NCI-H146 treated with DMSO at 0.1 percent for 48 hours (cell line): ENCODE data around the gene RILP.

Experiments used
- DNase-seq: peaks from one replicate; lab custom pipeline; 2025; ENCODE audit not compliant: unreplicated experiment; lab: John Stamatoyannopoulos, UW

The RILP gene

DNA sequence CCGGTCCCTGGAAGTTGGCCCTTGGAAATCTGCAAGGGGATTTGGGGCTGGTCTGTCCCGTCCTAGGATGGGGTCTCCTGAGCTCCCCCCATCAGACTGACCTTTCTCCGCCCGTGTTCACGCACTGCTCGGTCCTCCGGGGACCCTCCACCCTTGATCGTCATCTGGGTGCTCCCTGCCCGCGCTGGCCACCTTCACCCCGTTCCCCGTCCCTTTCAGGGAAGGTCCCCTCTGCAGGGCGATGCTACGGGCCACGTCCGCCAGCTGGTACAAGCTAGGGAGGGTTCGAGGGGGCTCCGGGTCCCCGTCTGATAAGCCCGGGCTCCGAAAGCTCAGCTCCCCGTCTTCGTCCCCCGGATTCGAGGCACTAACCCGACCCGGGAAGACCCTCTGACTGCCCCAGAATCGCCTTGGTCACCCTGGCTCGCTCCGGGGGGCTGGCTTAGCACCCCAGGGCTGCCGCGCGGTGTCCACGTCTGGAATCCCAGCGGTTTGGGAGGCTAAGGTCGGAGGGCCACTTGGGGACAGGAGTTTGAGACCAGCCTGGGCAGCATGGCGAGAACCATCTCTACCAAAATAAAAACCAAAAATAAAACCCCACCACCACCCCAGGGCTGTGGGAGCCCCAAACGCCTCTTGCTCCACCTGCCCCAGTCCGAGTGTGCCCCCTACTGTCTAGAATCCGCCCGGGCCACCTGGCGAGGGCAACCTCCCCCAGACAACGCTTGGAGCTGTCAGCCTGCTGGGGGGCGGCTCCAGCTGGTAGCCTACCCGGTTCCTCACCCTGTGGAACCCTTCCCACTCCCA lies 20.0 kb downstream of the RILP start:
- no peak for DNase-seq

DNA sequence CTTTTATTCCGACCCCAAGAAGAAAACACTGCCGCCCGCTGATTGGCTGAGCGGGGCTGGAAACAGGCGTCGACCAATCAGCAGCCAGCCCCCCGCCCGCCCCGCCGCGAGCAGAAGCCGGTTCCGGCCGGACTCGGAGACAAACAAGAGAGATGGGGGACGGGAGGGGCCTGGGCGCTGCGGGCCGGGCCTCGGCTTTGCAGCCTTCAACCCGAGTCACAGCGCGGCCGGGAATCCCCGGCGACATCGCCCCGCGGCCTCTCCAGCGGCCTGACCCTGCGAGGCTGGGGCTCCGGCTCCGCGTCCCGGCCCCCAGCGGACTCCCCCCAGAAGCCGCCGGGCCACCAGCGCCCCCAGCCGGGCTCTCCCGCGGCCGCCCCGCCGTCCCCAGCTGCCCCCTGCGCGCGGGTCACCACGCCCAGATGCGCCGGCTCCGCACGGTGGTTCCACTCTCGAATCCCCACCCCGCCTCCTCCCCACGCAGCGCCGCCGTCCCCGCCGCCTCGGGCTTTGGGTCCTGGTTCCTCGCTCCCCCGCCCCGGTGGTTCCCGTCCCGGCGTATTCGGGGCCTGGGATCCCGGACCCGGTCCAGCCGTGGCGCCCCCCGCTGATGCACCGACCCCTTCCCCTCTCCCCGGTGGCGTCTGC lies 20.7 kb downstream of the RILP start:
- peak; percentile 88 for DNase-seq

GRCh38 chr17:1627982-1628855 lies 21.4 kb downstream of the RILP start, which contains the start of gene SLC43A2:
Gene SLC43A2, minus strand, starts transcription at chr17:1628834. Its CDS starts 960 bp downstream, at chr17:1627874.
- DNase-seq: peak; percentile 58

- DNase-seq: no peak
Observed at GRCh38 chr17:1627182-1627981, 22.3 kb downstream of the RILP start.

- no peak for DNase-seq
Observed at GRCh38 chr17:1626333-1626732, 23.3 kb downstream of the RILP start.

DNA sequence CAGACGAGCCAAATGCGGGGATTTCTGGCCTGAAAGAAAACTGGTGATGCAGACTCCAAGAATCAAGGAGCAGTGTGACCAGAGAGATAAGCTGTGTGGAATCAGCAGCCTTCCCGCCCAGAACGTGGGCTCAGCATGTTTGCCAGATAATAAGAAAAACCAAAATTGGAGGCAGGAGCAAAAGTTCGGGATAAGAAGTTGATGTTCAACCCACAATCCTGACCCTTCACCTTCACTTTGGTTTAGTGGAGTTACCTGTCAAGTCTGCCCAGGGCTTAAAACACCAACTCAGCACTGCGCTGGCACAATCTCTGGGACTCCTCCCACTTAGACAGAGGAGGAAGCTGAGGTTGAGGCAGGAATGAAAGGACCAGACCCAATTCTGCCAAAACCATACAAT lies 24.1 kb downstream of the RILP start:
- no peak for DNase-seq

- DNase-seq: no peak
Observed at GRCh38 chr17:1625053-1625452, 24.6 kb downstream of the RILP start.

GRCh38 chr17:1624650-1625049 lies 25.0 kb downstream of the RILP start:
- DNase-seq: no peak

- DNase-seq: no peak
Observed at GRCh38 chr17:1623057-1623630, 26.5 kb downstream of the RILP start.

GRCh38 chr17:1621273-1621954 lies 28.3 kb downstream of the RILP start:
- no peak for DNase-seq

DNA sequence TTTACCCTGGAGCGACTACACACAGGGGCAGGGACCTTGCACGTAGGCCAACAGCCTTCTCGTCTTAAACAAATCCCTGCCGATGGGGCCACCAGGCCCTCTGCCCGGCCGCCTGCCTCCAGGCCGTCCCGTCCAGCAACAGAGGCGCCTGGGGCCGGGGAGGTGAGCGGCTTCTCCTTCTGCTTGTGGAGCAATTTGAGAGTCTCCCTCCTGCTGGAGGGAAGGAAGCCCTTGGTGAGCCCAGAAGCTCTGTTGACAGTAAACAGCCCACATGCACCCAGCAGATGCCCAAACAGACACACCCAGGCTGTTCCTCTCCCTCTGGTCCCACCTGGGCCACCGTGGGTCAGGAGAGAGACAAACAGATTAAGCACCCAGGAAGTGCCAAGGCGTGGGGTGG lies 29.2 kb downstream of the RILP start:
- no peak for DNase-seq

DNA sequence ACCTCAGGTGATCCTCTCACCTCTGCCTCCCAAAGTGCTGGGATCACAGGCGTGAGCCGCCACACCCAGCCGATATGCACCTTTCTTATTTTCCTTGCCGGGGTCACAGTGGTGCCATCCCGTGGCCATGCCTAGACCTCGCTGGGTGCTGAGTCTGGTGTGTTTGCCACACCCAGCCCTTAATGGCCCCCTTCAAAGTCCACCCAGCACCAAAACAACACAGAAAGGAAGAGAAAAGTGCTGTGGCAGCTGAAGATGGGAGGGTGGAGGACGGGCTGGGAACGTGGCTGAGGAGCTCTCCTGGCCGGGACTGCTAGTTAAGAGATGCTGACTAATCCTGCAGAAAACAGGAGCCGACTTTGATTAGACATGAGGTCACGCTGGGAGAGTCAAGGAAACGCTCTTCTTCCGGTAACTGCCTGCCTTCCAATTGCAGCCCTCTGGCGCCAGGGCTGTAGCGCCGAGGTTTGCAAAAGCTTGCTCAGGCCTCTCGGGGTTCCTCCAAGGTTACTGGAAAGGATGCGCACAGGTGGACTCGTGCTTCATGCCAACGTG lies 32.0 kb downstream of the RILP start:
- no peak for DNase-seq

- no peak for DNase-seq
Observed at GRCh38 chr17:1616101-1616500, 33.6 kb downstream of the RILP start.

- DNase-seq: no peak
Observed at GRCh38 chr17:1612400-1612799, 37.3 kb downstream of the RILP start.

GRCh38 chr17:1611715-1612114 lies 38.0 kb downstream of the RILP start:
- no peak for DNase-seq

DNA sequence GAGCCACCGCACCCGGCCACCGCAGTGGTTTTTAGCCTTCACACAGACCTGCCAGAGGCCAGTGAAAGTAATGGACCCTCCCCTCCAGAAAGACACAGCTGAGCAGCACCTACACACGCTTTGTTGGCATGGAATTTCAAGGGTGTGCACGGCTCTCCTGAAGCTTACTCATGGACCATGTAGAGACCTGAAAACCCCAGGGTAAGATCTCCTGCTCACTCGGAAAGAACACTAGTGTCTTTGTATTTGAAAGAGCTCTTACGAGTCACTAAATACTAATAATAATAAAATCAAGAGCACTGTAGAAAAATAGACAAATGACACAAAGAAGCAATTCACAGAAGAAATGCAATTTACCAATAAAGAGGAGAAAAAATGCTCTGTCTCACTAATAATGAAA lies 41.0 kb downstream of the RILP start:
- no peak for DNase-seq

DNA sequence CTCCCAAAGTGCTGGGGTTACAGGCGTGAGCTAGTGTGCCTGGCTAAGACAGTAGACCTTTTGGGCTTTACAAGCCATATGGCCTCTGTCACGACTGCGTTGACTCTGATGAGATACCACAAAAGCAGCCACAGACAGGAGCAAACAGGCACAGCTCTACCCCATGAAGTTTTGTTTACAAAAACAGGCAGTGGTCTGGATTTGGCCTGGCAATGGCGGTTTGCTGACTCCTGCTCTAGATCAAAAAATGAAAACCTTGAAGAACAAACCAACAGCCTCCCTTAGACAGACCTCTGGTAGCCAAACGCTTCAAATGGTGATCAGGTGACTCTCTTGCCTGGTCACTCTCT lies 41.7 kb downstream of the RILP start:
- DNase-seq: no peak

DNA sequence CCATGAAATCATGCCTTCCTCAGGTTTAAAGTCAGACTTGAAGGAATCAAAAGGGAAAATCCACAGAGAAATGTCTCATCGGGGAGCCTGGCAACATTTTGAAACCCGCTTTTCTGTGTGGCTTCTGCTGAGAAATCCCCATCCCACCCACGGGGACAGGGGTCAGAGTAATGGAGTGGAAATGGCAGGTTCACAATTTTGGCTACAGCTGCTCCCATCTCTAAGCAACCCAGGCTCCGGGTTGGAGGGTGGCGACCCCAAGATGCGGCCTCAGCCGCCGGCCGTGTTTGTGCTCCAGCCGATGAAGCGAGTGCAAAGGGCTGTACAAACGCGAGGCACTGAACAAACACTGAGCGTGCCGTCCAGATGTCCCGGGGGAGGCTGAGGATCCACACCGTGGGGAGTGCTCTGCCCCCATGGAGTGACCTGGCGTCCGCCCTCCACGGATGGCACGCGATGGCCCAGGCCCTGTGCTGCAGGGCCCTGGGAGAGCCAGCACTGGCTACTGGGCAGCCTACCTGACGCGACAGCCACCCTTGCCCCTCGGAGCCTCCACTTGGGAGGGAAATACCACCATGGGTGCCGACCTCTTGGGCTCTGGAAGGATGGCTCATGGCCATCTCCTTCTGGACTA lies 43.2 kb downstream of the RILP start:
- peak; percentile 3 for DNase-seq

DNA sequence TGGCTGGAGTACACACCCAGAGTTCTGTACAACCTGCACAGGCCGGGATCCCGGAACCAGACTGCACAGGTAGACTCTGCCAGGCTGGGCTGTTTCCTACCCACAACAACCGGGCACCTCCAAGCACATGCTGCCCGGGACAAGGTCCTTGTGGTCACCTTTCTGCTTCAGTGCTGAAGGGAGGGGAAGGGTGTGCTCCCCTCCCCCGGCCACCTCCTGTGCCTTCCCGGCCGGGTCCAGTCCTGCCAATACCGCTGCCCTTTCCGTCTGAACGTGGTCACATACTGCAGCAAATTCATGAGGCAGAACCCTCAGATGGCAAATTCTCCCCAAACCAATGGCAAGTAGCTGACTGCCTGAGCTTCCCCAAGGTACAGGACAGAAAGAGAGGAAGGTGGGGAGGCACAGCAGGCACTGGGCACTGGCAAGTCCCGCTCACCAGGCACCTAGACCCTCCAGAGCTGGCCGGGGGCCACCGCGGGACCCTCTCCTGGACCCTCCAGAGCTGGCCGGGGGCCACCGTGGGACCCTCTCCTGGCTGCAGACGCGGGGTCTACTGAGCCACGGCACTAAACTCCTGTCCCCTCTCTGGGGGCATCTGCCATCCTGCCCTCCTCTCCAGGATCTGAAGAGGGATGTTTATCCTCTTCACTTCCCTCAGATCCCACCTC lies 43.9 kb downstream of the RILP start:
- DNase-seq: no peak
